Fibroblast of pulmonary artery (primary cell): ENCODE measurements around the gene CD44.

Experiments
- DNase-seq: peaks from one replicate; pipeline ENCODE4 v3.0.0-alpha.2; 2010; ENCODE audit warnings: low read depth
- H3K4me3 ChIP-seq: replicated peaks from 2 replicates; pipeline ENCODE4 v1.5.1; 2011; ENCODE audit warnings: low read depth, mild to moderate bottlenecking, control low read depth, low read length, moderate library complexity
- CTCF ChIP-seq: IDR thresholded peaks from 2 replicates; pipeline ENCODE4 v1.5.1; 2011; ENCODE audit warnings: mild to moderate bottlenecking, control low read depth, low read length, inconsistent platforms; ENCODE audit errors: missing control alignments

Gene CD44

GRCh38 chr11:35262735-35263134, 123.8 kb downstream of the CD44 start:
- TF ChIP-seq CTCF: no peak
- no peak for DNase-seq
- no peak overlapping the region for H3K4me3 ChIP-seq

DNA sequence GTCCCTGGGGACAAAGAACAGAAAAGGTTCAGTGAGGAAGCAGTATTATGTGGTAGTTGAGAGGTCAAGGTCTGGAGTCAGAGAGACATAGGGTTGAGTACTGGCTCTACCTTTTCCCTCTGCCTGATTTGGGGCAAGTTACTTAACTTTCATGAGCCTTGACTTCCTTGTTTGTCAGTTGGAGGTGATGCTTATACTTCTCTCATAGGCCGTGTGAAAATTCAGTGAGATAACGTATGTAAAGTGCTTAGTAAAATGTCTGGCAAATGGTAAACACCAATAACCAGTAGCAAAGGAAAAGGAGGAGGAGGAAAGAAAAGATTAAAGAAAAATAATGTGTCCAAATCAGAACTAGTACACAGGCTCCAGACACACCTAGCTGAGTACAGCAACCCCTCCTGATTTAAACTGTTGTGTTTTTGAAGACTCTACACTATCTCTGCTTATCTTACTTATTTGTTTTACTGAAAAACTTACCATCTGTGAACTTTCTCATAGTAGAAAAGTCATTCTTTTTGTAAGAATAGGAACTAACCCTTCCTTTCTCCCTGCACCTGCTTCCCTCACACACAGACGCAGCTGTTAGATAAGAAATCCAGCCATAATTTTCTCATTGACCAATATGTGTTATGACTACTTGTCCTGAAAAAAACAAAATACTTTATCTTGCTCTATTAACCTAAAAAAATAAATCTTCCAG, 126.9 kb downstream of the CD44 start:
- DNase-seq: no peak
- H3K4me3 ChIP-seq: no peak overlapping the region
- TF ChIP-seq CTCF: no peak

GRCh38 chr11:35267504-35267903, 128.5 kb downstream of the CD44 start:
- no peak for TF ChIP-seq CTCF
- peak; percentile 49 for DNase-seq
- no peak overlapping the region for H3K4me3 ChIP-seq

DNA sequence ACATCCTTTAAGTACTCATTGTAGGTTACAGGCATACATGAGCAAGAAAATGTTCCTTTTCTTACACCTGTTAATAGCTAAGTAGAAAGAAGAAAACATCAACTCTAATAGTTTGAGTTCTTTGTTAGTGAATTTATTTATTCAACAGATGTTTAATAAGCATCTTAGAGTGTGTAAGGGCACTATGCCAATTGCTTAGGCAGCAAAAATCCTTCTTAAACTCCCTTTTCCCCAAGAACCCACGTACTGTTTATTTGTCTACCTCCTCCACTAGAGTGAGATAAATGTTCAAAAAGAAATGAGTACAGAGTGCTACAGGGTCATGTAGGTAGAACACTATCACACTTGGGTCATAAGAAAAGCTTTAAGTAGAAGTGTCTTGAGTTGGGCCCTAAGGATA, 131.4 kb downstream of the CD44 start:
- DNase-seq: no peak
- TF ChIP-seq CTCF: no peak
- H3K4me3 ChIP-seq: no peak overlapping the region

GRCh38 chr11:35271031-35271430, 132.1 kb downstream of the CD44 start:
- no peak for TF ChIP-seq CTCF
- H3K4me3 ChIP-seq: no peak overlapping the region
- DNase-seq: no peak

DNA sequence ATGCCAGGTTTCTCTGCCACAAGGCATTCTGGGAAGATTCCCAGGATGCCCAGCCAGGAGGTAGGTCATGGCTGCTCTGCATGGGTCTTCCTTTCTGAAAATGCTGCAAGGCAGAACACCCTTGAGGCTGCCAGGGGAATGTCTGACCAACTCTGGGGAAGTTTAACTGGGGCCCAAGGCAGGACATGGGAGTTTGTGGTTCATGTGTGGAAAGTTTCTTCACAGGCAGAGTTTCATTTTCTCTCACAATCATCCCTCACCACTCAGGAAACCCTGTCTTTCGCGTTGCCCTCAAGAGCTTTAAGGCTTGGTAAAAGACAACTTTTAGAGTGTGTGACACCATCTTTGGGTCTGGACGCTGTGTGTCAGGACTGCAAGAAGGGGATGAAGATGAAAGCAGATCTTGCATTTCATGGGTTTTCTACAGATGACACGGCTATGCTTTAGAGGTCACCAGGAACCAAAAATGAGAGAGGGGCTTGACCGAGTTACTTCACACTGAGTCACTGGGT, 133.5 kb downstream of the CD44 start:
- no peak for DNase-seq
- no peak for TF ChIP-seq CTCF
- no peak overlapping the region for H3K4me3 ChIP-seq
